ENCODE results near the gene KCNK5.

Gene KCNK5

GRCh38 chr6:39240155-39240757, 11.0 kb upstream of the KCNK5 start:
- DNase-seq (ENCODE audit: low read depth) = no peak

- no peak for DNase-seq (ENCODE audit: low read depth)
These were observed 10.4 kb upstream of the KCNK5 start for GRCh38 chr6:39239527-39240154.

GRCh38 chr6:39236742-39237141, 7.5 kb upstream of the KCNK5 start:
- DNase-seq (ENCODE audit: low read depth) = no peak

GRCh38 chr6:39233333-39233732, 4.1 kb upstream of the KCNK5 start:
- no peak for DNase-seq (ENCODE audit: low read depth)

GRCh38 chr6:39231521-39232243, 2.4 kb upstream of the KCNK5 start:
- DNase-seq (ENCODE audit: low read depth) = no peak

GRCh38 chr6:39230654-39231035, 1.4 kb upstream of the KCNK5 start:
- no peak for DNase-seq (ENCODE audit: low read depth)

GRCh38 chr6:39228111-39228971, 934 bp downstream of the KCNK5 start:
- DNase-seq (ENCODE audit: low read depth) = peak; percentile 41

GRCh38 chr6:39227476-39227875, 1.8 kb downstream of the KCNK5 start:
- DNase-seq (ENCODE audit: low read depth) = no peak

GRCh38 chr6:39226639-39227329, 2.5 kb downstream of the KCNK5 start:
- no peak for DNase-seq (ENCODE audit: low read depth)

GRCh38 chr6:39225946-39226437, 3.3 kb downstream of the KCNK5 start:
- DNase-seq (ENCODE audit: low read depth) = peak; percentile 49

- no peak for DNase-seq (ENCODE audit: low read depth)
These were observed 3.7 kb downstream of the KCNK5 start for GRCh38 chr6:39225543-39225942.

GRCh38 chr6:39224523-39225182, 4.6 kb downstream of the KCNK5 start:
- DNase-seq (ENCODE audit: low read depth) = no peak

GRCh38 chr6:39224011-39224410, 5.3 kb downstream of the KCNK5 start:
- DNase-seq (ENCODE audit: low read depth) = no peak

- DNase-seq (ENCODE audit: low read depth) = no peak
These were observed 5.7 kb downstream of the KCNK5 start for GRCh38 chr6:39223555-39223954.

GRCh38 chr6:39223061-39223460, 6.2 kb downstream of the KCNK5 start:
- DNase-seq (ENCODE audit: low read depth) = no peak

GRCh38 chr6:39221779-39222641, 7.3 kb downstream of the KCNK5 start:
- DNase-seq (ENCODE audit: low read depth) = no peak

- DNase-seq (ENCODE audit: low read depth) = no peak
These were observed 8.2 kb downstream of the KCNK5 start for GRCh38 chr6:39221115-39221514.

- no peak for DNase-seq (ENCODE audit: low read depth)
These were observed 10.3 kb downstream of the KCNK5 start for GRCh38 chr6:39218868-39219567.

GRCh38 chr6:39217177-39217864, 12.0 kb downstream of the KCNK5 start:
- DNase-seq (ENCODE audit: low read depth) = no peak
